DMS53 treated with DMSO at 0.1 percent for 48 hours (cell line): ENCODE measurements around the gene RASAL1.

ENCODE experiments used
- DNase-seq: peaks from one replicate; lab custom pipeline; 2025; ENCODE audit not compliant: unreplicated experiment; lab: John Stamatoyannopoulos, UW

RASAL1 gene

GRCh38 chr12:113077859-113078255 lies 57.7 kb downstream of the RASAL1 start:
- no peak for DNase-seq

- no peak for DNase-seq
Measured at GRCh38 chr12:113077057-113077858, 58.3 kb downstream of the RASAL1 start.

GRCh38 chr12:113075137-113075683 lies 60.4 kb downstream of the RASAL1 start:
- DNase-seq = no peak

- no peak for DNase-seq
Measured at GRCh38 chr12:113073586-113073985, 62.0 kb downstream of the RASAL1 start.

GRCh38 chr12:113072136-113072535 lies 63.4 kb downstream of the RASAL1 start:
- DNase-seq = no peak

- DNase-seq = no peak
Measured at GRCh38 chr12:113071135-113072112, 64.1 kb downstream of the RASAL1 start.

GRCh38 chr12:113070117-113070906 lies 65.2 kb downstream of the RASAL1 start:
- no peak for DNase-seq

GRCh38 chr12:113069751-113070116 lies 65.8 kb downstream of the RASAL1 start:
- DNase-seq = no peak

GRCh38 chr12:113069149-113069548 lies 66.4 kb downstream of the RASAL1 start:
- no peak for DNase-seq

GRCh38 chr12:113067987-113068935 lies 67.3 kb downstream of the RASAL1 start:
- DNase-seq = no peak

GRCh38 chr12:113066813-113067400 lies 68.7 kb downstream of the RASAL1 start:
- no peak for DNase-seq

- no peak for DNase-seq
Measured at GRCh38 chr12:113065126-113066007, 70.2 kb downstream of the RASAL1 start.

- no peak for DNase-seq
Measured at GRCh38 chr12:113064395-113065125, 71.0 kb downstream of the RASAL1 start.

GRCh38 chr12:113063396-113064350 lies 71.9 kb downstream of the RASAL1 start:
- no peak for DNase-seq

GRCh38 chr12:113062502-113063395 lies 72.8 kb downstream of the RASAL1 start:
- no peak for DNase-seq
